Right lobe of liver (tissue), 6 donors: ENCODE results near the gene CLDN14. TPM values are rescaled to one million over a fixed set of nuclear protein-coding genes. Genes with fewer than 3 reads are reported as not detected.

Source experiments
- ATAC-seq, 4 donors: fragments of 200-7000 bp; cut with Tn5 transposase; one replicate each; pipeline ENCODE4 v1.9.1; 2020; ENCODE audit warnings: mild to moderate bottlenecking in 4 of 4, moderate library complexity in 4 of 4
- DNase-seq, 3 donors: peaks; one replicate each; pipeline ENCODE4 v3.0.0-alpha.2; 2020
- H3K27ac ChIP-seq, 3 donors: fragments of 200-600 bp; one replicate each; pipeline ENCODE4 v1.8.0; 2022
- H3K27me3 ChIP-seq, 2 donors: fragments of 200-600 bp; one replicate each; pipeline ENCODE4 v1.8.0; 2022
- H3K36me3 ChIP-seq, 4 donors: fragments of 200-600 bp; sonication (generic) in 1 of 4; one replicate each; pipeline versions ENCODE4 v1.5.1 to v1.8.0; 2017 to 2022; ENCODE audit warnings: control low read depth in 1 of 4
- H3K4me1 ChIP-seq, 4 donors: fragments of 200-600 bp; sonication (generic) in 1 of 4; one replicate each; pipeline versions ENCODE4 v1.5.1 to v1.8.0; 2017 to 2022; ENCODE audit warnings: control low read depth in 1 of 4
- H3K4me3 ChIP-seq, 3 donors: fragments of 200-600 bp; one replicate each; pipeline ENCODE4 v1.8.0; 2022
- H3K9me3 ChIP-seq, 4 donors: fragments of 200-600 bp; sonication (generic) in 1 of 4; one replicate each; pipeline versions ENCODE4 v1.5.1 to v1.8.0; 2017 to 2022; ENCODE audit warnings: control low read depth in 1 of 4
- POLR2A ChIP-seq: fragments of 450-650 bp; IDR thresholded peaks from one replicate; pipeline ENCODE4 v1.6.1; 2017; ENCODE audit warnings: antibody characterized with exemption, mild to moderate bottlenecking
- WGBS: methylation state at CpG from one replicate; pipeline ENCODE4 v1.1.6; 2018; ENCODE audit warnings: low coverage, low lambda C conversion rate; ENCODE audit not compliant: insufficient coverage; ENCODE audit errors: missing lambda C conversion rate; 5-methylcytosine and 5-hydroxymethylcytosine counted together
- intact Hi-C, 2 donors: fragments of 100-400 bp; cut with DNase I; formaldehyde crosslinking; loops; one replicate each; pipeline versions ENCODE4 v1.11.2 to v1.14.1; 2022
- total RNA-seq, 6 experiments: library from RNA; depleted of rRNA in 2 of 6; stranded (reverse); fragments of >200 nt in 2 of 6; fragmentation: NEBNext Ultra II Directional in 3 of 6; extraction: Animal tissue kit (Norgen Biotek cat#: 25700) in 3 of 6; gene quantifications; one replicate each; pipeline versions ENCODE4 v1.1.0 to v1.2.4, GENCODE V29; 2016 to 2023
- TF ChIP-seq, protein P1 (sequence below), 4 donors: fragments of 200-600 bp in 3 of 4; fragments of 450-650 bp in 1 of 4; IDR thresholded peaks; one replicate each; pipeline versions ENCODE4 v1.5.1 to v1.8.0; 2016 to 2022; ENCODE audit warnings: antibody characterized with exemption in 4 of 4, mild to moderate bottlenecking in 2 of 4
- donor health status: DM: no; HTN: yes; CAD: no.
- donor health status: DM: no; HTN: no; CAD: no.
- donor health status: DM: no; HTN: no; CAD: no.
- donor health status: DM: no; HTN: yes; CAD: no.
- donor health status: DM: no; HTN: yes; CAD: no.

The CLDN14 gene
- total RNA-seq, 6 experiments from 2014 or later: 9.3 to 16.7 (median 13.0) TPM

- H3K4me1 ChIP-seq: no peaks in the 10 kb centered on the region
- no peak for TF ChIP-seq POLR2A
- TF ChIP-seq, protein P1, sequence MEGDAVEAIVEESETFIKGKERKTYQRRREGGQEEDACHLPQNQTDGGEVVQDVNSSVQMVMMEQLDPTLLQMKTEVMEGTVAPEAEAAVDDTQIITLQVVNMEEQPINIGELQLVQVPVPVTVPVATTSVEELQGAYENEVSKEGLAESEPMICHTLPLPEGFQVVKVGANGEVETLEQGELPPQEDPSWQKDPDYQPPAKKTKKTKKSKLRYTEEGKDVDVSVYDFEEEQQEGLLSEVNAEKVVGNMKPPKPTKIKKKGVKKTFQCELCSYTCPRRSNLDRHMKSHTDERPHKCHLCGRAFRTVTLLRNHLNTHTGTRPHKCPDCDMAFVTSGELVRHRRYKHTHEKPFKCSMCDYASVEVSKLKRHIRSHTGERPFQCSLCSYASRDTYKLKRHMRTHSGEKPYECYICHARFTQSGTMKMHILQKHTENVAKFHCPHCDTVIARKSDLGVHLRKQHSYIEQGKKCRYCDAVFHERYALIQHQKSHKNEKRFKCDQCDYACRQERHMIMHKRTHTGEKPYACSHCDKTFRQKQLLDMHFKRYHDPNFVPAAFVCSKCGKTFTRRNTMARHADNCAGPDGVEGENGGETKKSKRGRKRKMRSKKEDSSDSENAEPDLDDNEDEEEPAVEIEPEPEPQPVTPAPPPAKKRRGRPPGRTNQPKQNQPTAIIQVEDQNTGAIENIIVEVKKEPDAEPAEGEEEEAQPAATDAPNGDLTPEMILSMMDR (IDR thresholded peaks at IDR 0.05): no peak
- no peaks in the 10 kb centered on the region for H3K36me3 ChIP-seq
- H3K27me3 ChIP-seq: no peaks in the 10 kb centered on the region
- H3K4me3 ChIP-seq: no peak overlapping the region
- no peaks in the 10 kb centered on the region for H3K9me3 ChIP-seq
- no peak for ATAC-seq
- intact Hi-C loops: no loop called here
- no peak for DNase-seq
- WGBS: 85% methylated on average over 3 of the region's 3 CpGs
- no peak overlapping the region for H3K27ac ChIP-seq
These were observed 36.4 kb upstream of the CLDN14 start for GRCh38 chr21:36516281-36516680.

DNA sequence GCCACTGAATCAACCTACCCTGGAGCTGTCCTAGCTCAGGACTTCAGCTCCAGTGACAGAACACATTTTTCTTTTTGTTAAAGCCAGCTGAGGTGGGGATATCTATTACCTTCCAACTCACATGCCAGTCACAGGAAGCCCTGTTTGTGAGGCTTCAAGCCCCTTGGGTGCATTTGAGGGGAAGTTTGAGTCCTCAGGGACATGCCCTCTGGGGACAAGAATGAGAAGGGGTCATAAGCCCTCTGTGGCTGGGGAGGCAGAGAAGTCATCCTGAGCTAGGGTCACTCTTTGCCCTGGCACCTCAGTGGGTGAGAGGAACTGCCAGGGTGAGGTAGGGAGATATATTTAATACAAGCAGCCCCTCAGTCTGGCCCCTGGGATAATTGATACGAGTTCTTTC is 33.5 kb upstream of the CLDN14 start:
- intact Hi-C loops: no loop called here
- ATAC-seq (no peak), DNase-seq (no peak)
- Histone ChIP-seq H3K4me3 (no peak overlapping the region), H3K4me1 (no peaks in the 10 kb centered on the region), H3K27me3 (no peaks in the 10 kb centered on the region), H3K36me3 (no peaks in the 10 kb centered on the region), H3K27ac (no peak overlapping the region), H3K9me3 (no peaks in the 10 kb centered on the region)
- TF ChIP-seq, protein P1 (IDR thresholded peaks at IDR 0.05): no peak
- TF ChIP-seq POLR2A: no peak
- WGBS: no CpG with 5 or more reads among the region's 1 CpG

DNA sequence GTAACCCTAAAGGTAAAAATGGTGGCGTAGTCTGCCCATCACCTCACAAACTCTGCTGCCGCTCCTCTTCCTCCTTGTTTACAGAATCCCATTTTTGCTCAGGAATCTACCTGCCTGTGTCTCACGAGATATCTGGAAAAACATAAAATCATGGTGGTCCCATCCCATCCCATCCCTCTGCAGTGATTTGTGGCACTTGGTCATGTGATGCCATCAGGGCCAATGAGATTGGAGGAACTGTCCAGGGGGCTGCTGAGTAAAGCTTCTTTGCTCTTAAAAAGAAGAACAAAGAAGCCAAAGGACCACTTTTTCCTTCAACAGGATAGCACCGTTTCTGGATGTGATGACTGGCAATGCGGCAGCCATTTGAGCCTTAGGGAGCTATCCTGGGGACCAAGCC is 33.0 kb upstream of the CLDN14 start:
- no peaks in the 10 kb centered on the region for H3K36me3 ChIP-seq
- no peak for TF ChIP-seq POLR2A
- TF ChIP-seq, protein P1 (IDR thresholded peaks at IDR 0.05): no peak
- no peak for DNase-seq
- no peaks in the 10 kb centered on the region for H3K9me3 ChIP-seq
- H3K27me3 ChIP-seq: no peaks in the 10 kb centered on the region
- intact Hi-C loops: no loop called here
- 71% methylated on average over 5 of the region's 5 CpGs for WGBS
- H3K4me1 ChIP-seq: no peaks in the 10 kb centered on the region
- no peak overlapping the region for H3K27ac ChIP-seq
- no peak for ATAC-seq
- H3K4me3 ChIP-seq: no peak overlapping the region

DNA sequence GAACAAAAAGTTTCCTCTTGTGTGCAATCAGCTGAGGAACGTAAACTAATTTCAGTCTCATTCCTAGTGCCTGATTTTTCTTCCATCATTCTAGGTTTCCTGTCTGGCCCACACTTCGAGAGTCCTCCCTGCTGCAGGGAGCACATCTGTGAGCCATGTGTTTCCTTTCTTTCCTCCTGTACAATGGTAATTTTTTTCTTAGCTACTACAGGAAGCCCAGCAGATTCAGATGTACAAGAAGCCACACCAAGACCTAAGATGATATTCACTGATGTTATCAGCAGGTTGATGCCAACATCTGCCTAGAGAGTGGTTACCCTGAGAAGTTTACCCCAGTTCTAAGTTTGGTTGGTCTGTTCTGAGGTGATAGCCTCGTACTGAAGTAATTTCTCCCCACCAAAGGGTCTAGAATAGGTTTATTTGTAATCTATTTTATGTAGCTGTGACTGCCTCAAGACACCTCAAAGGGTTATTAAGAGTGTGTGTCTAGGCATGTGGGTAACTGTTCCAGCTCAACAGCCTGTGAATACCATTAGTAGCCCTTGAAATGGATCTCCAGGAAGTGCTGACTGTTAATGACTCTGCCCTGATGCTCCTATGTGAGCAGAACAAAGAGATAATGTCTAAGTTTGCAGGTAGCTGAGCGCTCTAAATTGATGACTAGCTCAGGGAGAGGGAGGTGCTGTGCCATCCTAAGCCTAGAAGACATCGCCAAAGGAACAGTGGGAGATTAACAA is 31.7 kb upstream of the CLDN14 start:
- Histone ChIP-seq H3K27ac (no peak overlapping the region), H3K4me1 (no peaks in the 10 kb centered on the region), H3K4me3 (no peak overlapping the region), H3K27me3 (no peaks in the 10 kb centered on the region), H3K9me3 (no peaks in the 10 kb centered on the region), H3K36me3 (no peaks in the 10 kb centered on the region)
- intact Hi-C loops: no loop called here
- ATAC-seq (no peak), DNase-seq (no peak)
- TF ChIP-seq POLR2A: no peak
- TF ChIP-seq, protein P1 (IDR thresholded peaks at IDR 0.05): no peak
- 71% methylated on average over 5 of the region's 5 CpGs for WGBS
